K562 treated with DMSO at 1 percent for 24 hours (cell line): ENCODE results near the gene RNF169. TPM values are rescaled to one million over a fixed set of nuclear protein-coding genes. Genes with fewer than 3 reads are reported as not detected.

ENCODE experiments used
- total RNA-seq: library from RNA; unstranded; fragments of 300-600 nt; gene quantifications from 2 replicates; pipeline ENCODE4 v1.2.3, GENCODE V29; 2022; ENCODE audit warnings: low read depth; ENCODE audit not compliant: insufficient read depth

Gene RNF169
- total RNA-seq: 4.3 and 4.5 TPM in 2 replicates

GRCh38 chr11:74748211-74749126, at the start of gene RNF169:
TSS of gene RNF169 (plus strand) at chr11:74748849. CDS start at chr11:74748881, 32 bp downstream.

GRCh38 chr11:74731301-74732094, 17.2 kb upstream of the RNF169 start, which contains the start of gene CHRDL2:
TSS of gene CHRDL2 (minus strand) at chr11:74731426. CDS start at chr11:74730888, 538 bp downstream.

Other genes starting within 250 kb of the RNF169 start
- 10.6 and 10.8 TPM in 2 replicates for gene POLD3, start 156.3 kb upstream of the RNF169 start, total RNA-seq
- gene CHRDL2, start 17.4 kb upstream of the RNF169 start, total RNA-seq: not detected in 2 replicates
- 24.9 and 27.1 TPM in 2 replicates for gene XRRA1, start 200.2 kb downstream of the RNF169 start, total RNA-seq
- 33.5 and 41.2 TPM in 2 replicates for gene SPCS2, start 200.4 kb downstream of the RNF169 start, total RNA-seq
- gene NEU3, start 240.1 kb downstream of the RNF169 start, total RNA-seq: 13.8 and 15.4 TPM in 2 replicates